ENCODE results near the gene SKI.

SKI gene

DNA sequence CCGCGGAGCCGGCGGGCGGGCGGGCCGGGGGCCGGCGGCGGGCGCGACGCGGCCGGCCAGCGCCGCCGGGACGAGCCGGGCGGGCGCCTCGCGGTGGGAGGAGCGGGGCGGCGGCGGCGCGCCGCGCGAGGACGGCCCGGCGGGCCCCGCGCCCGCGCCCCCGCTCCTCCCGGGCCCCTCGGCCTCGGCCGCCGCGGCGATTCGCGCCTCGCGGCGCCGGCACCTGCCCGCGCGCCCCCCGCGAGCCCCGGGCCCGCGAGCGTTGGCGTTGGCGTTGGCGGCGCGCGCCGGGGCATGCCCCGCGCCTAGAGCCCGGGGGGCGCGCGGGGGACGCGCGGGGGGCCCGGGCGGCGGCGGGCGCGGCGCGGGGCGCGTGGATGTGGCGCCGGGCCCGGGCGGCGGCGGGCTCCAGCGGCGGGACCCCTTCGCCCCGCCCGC, at the start of gene SKI:
Gene SKI (plus strand): TSS at position 163 of the 438 bp plus-strand sequence. CDS start 448 bp downstream, outside the sequence.
- no peak for FAIRE-seq

- FAIRE-seq: no peak
These were observed 49.2 kb upstream of the SKI start for GRCh38 chr1:2178875-2179274.

DNA sequence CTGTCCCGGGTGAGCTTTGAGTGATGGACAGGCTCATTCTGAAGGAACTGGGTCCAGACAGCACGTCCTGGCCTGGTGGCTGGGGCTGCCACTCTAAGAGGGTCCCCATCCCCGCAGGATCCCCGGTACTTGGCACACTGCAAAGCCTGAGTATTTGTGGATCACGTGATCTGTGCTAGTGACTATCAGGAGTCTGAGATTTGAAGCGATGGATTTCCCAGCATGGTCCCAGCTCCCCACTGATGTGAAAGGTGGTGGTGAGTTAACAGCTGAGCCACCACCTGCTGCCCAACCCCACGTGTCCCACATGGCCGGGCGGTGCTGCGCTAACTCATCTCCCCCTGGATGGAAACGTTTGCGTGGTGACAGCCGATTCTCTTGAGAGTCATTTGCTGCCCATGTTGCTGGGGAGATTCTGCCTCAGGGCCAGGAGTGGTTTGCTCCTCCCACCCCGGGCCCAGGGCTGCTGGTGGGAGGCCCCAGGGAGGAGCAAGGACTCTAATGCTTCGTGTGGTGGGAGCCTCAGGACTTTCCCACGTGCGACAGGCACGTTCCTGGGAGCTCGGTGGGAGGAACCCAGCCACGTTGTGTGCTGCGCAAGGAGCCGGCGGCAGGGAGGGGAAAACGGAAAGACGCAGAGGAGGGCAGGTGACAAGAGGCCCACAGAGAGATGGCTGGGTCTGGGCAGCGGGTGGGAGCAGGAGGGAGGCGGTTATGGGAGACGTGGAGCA, 48.7 kb upstream of the SKI start:
- FAIRE-seq: no peak

GRCh38 chr1:2180297-2181245, 47.5 kb upstream of the SKI start:
- no peak for FAIRE-seq

DNA sequence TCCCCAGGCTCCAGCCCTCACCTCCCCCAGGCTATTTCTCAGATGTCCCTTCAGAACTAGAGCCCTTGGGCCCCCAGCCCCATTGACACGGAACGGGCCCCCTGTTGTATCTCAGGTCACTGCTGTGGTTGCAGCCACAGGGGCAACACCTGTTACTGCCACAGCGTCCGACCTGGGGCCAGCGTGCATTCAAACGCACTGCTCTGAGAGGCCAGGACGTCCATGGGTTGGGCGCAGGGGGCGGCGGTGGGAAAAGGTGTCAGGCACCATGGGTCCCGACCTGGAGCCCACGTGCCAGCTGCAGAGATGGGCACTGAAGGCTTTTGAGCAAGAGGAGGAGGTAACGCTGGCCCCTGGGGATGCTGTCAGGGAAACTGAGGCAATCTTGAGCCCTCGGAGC, 46.8 kb upstream of the SKI start:
- no peak for FAIRE-seq

DNA sequence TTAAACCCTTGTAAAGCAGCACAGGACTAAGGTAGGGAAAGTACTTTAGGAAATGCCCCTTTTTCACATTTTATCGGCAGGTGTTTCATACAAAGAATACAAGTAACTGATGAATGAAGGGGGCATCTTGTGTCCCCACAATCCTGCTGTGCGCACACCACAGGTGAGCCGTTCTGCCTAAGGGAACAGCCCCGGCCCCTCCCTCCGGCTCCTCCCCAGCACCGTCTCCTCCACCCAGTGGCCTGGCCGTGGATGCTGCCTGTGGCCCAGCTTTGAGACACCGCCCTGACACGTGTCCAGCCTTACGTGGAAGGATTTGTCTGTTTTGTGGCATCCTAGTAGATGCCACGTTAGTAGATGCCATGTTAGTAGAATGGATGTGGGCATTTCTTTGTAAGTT, 46.4 kb upstream of the SKI start:
- no peak for FAIRE-seq

DNA sequence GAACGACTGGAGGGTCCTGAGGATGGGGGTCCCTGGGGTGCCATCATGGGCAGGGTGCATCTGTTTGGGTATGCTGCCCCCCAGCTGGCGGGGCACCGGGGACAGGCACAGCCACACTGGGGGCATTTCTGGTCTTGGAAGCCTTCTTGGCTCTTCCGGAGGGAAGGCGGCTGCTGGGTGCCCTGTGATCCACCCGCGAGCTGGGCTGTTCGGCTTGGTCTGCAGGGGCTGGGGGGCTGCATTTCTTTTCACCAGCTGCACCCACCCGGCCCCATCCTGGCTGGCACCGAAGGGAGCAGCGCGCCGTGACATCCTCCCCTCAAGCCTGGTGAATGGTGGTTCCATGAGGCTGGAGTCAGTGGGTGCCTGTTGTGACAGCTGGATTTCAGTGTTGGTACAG, 45.7 kb upstream of the SKI start:
- FAIRE-seq: no peak

DNA sequence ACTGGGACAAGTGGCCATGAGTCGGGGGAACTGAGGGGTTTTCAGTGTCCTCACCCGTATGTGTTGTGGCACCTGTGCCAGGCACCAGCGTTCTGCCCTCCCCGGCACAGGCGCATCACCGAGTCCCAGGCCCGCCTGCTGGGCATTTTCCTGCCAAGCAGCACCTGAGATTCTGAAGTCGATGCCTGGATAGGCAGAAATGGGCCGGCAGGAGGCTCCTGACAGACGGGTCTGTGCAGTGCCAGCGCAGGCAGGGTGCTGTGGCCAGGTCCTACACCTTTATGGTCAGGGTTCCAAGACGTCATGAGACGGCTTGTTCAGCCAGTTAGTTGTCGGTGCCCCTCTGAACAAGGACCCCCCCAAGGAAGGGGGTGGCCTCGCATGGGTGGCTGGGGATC, 44.2 kb upstream of the SKI start:
- no peak for FAIRE-seq

GRCh38 chr1:2184531-2184930, 43.6 kb upstream of the SKI start:
- FAIRE-seq: no peak

- no peak for FAIRE-seq
These were observed 43.2 kb upstream of the SKI start for GRCh38 chr1:2184934-2185333.

DNA sequence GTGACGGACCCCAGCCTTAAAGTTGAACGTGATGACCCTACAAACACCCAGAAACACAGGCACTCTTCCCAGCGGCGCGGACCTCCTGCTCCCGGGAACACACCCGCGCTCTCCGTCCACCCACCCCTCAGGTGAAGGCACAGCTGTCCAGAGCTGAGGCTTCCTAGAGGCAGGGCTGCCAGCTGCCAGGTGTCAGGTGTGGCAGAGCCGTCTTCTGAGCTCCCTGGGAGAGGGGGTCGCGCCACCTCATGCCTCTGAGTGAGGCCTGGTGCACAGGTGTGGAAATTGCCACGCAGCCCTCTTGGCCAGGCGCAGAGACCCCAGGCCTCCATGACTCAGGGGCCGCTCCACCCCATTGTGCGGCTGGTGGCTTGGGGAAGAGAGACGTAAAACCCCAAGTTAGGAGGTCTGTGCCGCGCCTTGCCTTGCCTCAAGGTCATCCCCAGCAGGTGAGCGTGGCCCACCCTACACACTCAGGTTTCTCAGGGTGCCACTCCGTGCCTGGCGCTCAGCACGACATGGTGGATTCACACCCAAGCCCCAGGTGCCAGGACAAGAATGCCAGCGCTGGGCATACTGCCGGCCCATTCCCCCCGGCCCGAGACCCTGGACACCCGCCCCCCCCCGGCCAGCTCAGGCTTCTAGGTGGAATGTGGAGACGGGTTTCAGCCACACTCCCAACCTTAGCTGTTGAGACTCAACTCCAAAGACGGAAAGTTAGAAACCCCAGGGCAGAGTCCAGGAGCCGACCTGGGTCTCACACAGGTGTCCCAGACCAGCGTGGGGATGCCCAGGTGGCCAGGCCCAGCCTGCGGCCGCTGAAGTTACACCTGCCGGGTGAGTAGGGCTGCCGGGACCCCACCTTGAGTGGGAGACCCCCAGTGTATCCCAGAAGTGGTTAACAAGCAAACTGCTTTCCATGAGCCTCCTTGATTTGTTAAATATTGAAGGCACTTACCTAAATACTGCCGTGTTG, 42.0 kb upstream of the SKI start:
- FAIRE-seq: no peak

GRCh38 chr1:2186901-2187300, 41.2 kb upstream of the SKI start:
- no peak for FAIRE-seq

DNA sequence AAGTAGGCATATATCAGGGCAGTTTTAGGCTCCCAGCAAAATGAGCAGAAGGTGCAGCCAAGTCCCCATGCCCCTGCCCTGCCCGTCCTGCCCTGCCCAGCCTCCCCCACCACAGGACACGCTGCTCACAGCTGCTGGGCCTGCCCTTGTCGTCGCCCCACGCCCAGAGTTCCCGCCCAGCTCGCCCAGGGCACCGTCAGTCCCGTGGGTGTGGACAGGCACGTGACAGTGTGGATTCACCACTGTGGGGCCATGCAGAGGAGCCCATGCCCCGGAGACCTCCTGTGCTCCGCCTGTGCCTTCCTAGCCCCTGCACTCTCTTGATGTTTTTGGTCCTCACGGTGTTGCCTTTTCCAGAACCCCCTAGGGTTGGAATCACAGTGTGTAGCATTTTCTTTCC, 40.5 kb upstream of the SKI start:
- no peak for FAIRE-seq

GRCh38 chr1:2188336-2188735, 39.8 kb upstream of the SKI start:
- no peak for FAIRE-seq

DNA sequence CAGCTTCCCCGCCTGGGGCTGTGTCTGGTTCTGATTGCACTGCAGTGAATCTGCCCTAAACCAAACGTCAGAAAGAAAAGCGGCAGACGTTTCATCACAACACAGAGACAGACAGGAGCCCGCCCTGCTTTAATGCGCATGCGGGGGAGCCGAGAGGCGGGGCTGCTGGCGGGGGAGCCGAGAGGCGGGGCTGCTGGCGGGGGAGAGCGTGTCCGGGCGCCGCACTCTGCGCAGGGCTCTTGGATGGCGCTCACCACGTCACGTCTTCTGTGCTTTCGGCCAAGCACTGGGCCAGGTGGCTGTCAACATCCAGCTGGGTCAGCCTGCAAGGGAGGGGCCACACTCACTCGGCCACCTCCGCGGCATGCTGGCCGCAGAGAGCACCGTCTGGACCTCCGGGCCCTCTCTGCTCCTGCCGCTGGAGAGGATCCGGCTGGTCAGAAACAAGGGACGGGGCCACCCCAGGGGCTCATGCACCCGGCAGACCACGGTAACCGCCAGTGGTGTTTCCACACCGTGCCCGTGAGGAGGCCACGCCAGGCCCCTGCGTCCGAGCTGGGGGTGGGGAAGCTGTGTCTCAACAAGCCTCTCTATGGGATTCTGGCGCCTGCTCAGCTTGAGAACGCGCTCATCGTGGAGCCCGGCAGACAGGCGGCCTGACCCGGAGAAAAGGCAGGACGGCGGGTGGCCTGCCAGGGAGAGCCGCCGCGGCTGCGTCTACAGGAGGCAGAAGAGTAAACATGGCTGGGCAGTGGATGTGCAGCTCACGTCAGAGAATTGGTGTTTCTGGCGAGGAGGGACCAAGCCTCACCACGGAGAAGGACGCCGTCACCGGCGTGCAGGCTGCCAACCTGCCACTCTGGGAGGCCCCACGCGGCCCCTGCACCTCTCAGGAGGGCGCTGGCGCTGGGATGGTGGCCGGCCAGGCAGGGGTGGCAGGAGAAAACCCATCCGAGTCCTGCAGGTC, 38.4 kb upstream of the SKI start:
- FAIRE-seq: peak; percentile 38

DNA sequence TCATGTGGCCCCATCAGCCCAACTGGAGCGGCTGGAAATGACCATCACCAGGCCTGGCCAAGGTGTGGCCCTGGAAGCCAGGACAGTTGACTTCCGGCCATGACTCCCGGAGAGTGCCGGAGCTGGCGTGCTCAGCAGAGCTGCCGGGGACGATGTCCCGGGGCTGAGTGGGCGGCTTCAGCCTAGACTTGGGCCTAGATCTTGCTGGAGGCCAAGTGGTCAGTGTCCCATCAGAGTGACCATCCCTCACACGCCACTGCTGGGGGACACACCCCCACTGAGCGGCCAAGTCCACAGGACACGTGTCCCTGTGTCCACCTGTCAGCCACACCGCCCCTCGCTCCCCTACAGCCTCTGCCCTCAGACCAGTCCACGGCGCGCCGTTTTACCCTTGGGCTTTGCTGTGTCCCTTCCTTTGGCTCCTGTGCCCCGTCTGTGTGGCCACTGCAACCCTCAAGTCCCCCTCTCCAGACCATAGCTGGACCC, 37.6 kb upstream of the SKI start:
- no peak for FAIRE-seq

DNA sequence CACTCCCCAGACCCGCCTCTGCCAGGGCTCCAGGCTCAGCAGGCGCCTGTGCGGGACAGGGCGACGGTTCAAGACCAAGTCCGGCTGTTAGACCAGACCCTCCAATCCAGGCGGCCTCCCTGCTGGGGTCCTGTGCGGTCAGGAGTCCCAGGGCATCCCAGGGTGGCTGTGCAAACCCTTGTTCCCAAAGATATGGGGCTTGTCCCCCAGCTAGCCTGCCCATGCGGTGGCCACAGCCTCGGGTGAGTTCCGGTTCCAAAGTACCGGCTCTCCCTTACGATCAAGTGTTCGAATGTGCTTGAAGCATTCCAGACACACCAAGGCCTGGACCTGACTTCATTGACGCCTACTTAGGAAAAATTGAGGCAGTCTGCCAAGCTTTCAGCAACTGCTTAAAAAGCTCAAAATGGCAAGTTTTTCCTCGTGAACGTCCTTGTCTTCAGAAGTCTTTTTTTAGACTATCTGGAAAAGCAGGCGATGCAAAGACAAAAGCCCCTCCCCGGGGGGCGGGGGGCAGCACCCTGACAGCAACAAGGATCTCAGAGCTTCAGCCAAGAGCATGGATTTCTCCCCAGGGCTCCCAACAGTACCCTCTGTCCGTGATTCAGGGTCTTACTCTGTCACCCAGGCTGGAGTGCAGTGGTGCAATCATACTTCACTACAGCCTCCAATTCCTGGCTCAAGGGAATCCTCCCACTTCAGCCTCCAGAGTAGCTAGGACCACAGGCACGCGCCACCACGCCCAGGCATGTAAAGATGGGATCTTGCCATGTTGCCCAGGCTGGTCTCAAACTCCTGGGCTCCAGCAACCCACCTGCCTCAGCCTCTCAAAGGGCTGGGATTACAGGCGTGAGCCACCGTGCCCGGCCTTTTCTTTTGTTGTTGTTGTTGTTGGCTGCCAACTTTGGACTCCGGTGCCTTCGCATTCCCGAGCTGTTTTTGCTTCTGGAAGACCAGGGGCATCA, 35.8 kb upstream of the SKI start:
- FAIRE-seq: no peak

DNA sequence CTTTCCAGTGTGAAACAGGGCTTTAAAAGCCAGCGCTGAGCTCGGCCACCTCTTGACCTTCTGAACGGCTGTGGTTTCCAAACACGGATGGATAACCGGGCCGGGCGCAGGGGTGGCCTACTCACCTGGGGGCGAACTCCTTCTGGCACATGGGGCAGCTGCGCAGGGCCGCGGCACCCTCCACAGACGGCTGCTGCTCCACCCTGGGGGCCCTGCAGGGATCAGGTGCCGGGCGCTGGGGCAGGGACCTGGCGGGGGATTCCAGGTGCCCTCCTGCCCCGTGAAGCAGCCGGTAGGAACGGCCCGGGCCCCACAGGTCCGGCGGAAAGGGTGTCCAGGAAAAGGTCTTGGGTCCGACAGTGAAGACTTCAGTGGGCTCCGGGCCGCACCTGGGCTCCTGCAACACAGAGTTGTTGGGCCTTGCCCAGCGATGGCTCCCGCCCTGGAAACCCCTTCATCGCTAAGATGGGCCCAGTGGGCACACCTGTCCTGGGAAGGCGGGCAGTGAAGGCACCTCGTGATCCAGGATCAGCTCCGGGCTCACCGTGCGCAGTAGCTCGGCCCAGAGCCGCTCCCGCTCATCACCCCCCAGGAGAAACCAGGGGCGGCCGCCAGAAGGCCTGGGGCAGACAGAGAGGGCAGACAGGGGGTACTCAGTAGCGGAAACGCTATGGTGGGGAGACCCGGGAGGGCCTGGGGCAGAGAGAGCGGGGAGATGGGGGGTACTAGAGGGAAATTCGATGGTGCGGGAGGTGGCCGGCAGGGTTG, 34.4 kb upstream of the SKI start:
- no peak for FAIRE-seq

DNA sequence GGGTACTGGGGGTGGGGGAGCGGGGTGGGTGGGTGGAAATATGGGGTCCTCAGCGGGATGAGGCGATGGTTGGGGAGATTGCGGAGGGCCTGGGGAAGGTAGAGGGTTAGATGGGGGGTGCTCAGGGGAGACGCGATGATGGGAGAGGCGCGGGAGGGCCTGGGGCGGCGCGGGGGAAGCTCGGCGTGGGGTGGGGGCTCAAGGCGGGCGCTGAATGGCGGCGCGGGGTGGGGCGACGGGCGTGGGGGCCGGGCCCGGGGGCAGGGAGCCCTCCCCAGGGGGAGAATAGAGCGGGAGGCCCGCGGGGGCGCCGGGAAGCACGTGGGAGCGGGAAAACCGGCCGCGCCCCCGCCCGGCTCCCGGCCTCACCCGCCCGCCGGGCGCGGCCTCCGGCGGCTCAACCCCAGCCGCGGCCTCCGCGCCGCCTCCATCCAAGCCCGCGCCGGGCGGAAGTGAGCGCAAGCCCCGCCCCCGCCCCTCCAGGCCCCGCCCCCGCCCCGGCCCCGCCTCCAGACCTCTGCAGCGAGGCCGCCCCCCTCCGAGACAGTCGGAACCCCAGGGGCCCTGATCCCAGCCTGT, 33.7 kb upstream of the SKI start, which contains the start of gene FAAP20:
Gene FAAP20 (minus strand): TSS at position 454 of the 579 bp plus-strand sequence. CDS start 23 bp downstream, at position 431.
- FAIRE-seq: no peak
